WTC11 (cell line): ENCODE data around the gene DPYSL5. TPM values are rescaled to one million over a fixed set of nuclear protein-coding genes. Genes with fewer than 3 reads are reported as not detected.

Source experiments
- ATAC-seq: fragments of 200-7000 bp; cut with Tn5 transposase; 2 replicates; pipeline ENCODE4 v1.10.0; 2021; ENCODE audit warnings: mild to moderate bottlenecking, moderate library complexity
- CTCF ChIA-PET: fragments of 300-600 bp; sonication (Branson Sonifier 250); formaldehyde crosslinking; loops from one replicate; lab custom pipeline; 2021; ENCODE audit warnings: antibody characterized with exemption; lab: Charles Lee
- POLR2A ChIA-PET: fragments of 350-600 bp; sonication (Branson Sonifier 250); formaldehyde crosslinking; loops from one replicate; lab custom pipeline; 2021; ENCODE audit warnings: antibody characterized with exemption; lab: Charles Lee
- DNase-seq: peaks from one replicate; pipeline ENCODE4 v3.0.0; 2021; ENCODE audit warnings: low spot score
- H3K27ac Mint-ChIP-seq: 2 replicates; pipeline ENCODE4 v1.8.0; 2021; ENCODE audit warnings: mixed read lengths
- H3K27me3 Mint-ChIP-seq: 2 replicates; pipeline ENCODE4 v1.8.0; 2021; ENCODE audit warnings: low read depth, mild to moderate bottlenecking, moderate library complexity, mixed read lengths
- H3K36me3 Mint-ChIP-seq: 2 replicates; pipeline ENCODE4 v1.8.0; 2021; ENCODE audit warnings: mixed read lengths
- H3K4me1 Mint-ChIP-seq: 2 replicates; pipeline ENCODE4 v1.8.0; 2022; ENCODE audit warnings: mixed read lengths
- H3K4me3 Mint-ChIP-seq: 2 replicates; pipeline ENCODE4 v1.8.0; 2021; ENCODE audit warnings: mild to moderate bottlenecking, moderate library complexity, mixed read lengths
- H3K9me3 Mint-ChIP-seq: 2 replicates; pipeline ENCODE4 v1.8.0; 2021; ENCODE audit warnings: mixed read lengths
- CBFB ChIP-seq: sonication (generic); formaldehyde crosslinking; IDR thresholded peaks from 2 replicates; pipeline ENCODE4 v1.8.1; 2022; ENCODE audit warnings: mild to moderate bottlenecking, low read depth, missing genetic modification reagents
- FOXP1 ChIP-seq: sonication (generic); formaldehyde crosslinking; IDR thresholded peaks from 2 replicates; pipeline ENCODE4 v1.8.0; 2022; ENCODE audit warnings: missing genetic modification reagents, mild to moderate bottlenecking, moderate library complexity, borderline replicate concordance
- JAZF1 ChIP-seq: fragments of 250-450 bp; sonication (Bioruptor Pico); IDR thresholded peaks from 2 replicates; pipeline ENCODE4 v1.9.0; 2021; ENCODE audit warnings: moderate library complexity, mild to moderate bottlenecking, inconsistent platforms
- KAT7 ChIP-seq: sonication (generic); formaldehyde crosslinking; IDR thresholded peaks from 2 replicates; pipeline ENCODE4 v1.8.1; 2023; ENCODE audit warnings: missing genetic modification reagents, mild to moderate bottlenecking, borderline replicate concordance
- NFE2L1 ChIP-seq: sonication (generic); formaldehyde crosslinking; IDR thresholded peaks from 2 replicates; pipeline ENCODE4 v1.8.1; 2023; ENCODE audit warnings: missing genetic modification reagents
- NR2C2 ChIP-seq: sonication (generic); formaldehyde crosslinking; IDR thresholded peaks from 2 replicates; pipeline ENCODE4 v1.8.0; 2022; ENCODE audit warnings: mild to moderate bottlenecking, missing genetic modification reagents
- NR3C1 ChIP-seq: sonication (generic); formaldehyde crosslinking; conservative IDR thresholded peaks from 2 replicates; pipeline ENCODE4 v1.8.1; 2023; ENCODE audit warnings: low read depth, mild to moderate bottlenecking, missing genetic modification reagents
- RORB ChIP-seq: fragments of 250-450 bp; sonication (Bioruptor Pico); IDR thresholded peaks from 2 replicates; pipeline ENCODE4 v1.9.0; 2021; ENCODE audit warnings: mild to moderate bottlenecking
- ZBTB21 ChIP-seq: sonication (generic); formaldehyde crosslinking; IDR thresholded peaks from 2 replicates; pipeline ENCODE4 v1.8.1; 2023; ENCODE audit warnings: mild to moderate bottlenecking, missing genetic modification reagents, borderline replicate concordance
- ZNF138 ChIP-seq: sonication (generic); formaldehyde crosslinking; conservative IDR thresholded peaks from 2 replicates; pipeline ENCODE4 v1.8.1; 2022; ENCODE audit warnings: mild to moderate bottlenecking, moderate library complexity, missing genetic modification reagents
- ZNF396 ChIP-seq: fragments of 250-450 bp; sonication (Bioruptor Pico); IDR thresholded peaks from 2 replicates; pipeline ENCODE4 v1.8.0; 2021; ENCODE audit warnings: mild to moderate bottlenecking, moderate library complexity, borderline replicate concordance
- total RNA-seq: library from RNA; stranded (reverse); gene quantifications from 3 replicates; pipeline ENCODE4 v1.2.3, GENCODE V29; 2021
- TF ChIP-seq, protein P1 (sequence below): sonication (generic); formaldehyde crosslinking; IDR thresholded peaks from 2 replicates; pipeline ENCODE4 v1.8.1; 2023; ENCODE audit warnings: mild to moderate bottlenecking, missing genetic modification reagents, moderate library complexity
- TF ChIP-seq, protein P2 (sequence below): fragments of 250-450 bp; sonication (Bioruptor Pico); IDR thresholded peaks from 2 replicates; pipeline ENCODE4 v2.1.2; 2022; ENCODE audit warnings: mild to moderate bottlenecking, moderate library complexity
- TF ChIP-seq, protein P3 (sequence below): sonication (generic); formaldehyde crosslinking; IDR thresholded peaks from 2 replicates; pipeline ENCODE4 v1.8.1; 2022; ENCODE audit warnings: missing genetic modification reagents, borderline replicate concordance
- TF ChIP-seq, protein P4 (sequence below): fragments of 250-450 bp; sonication (Bioruptor Pico); IDR thresholded peaks from 2 replicates; pipeline ENCODE4 v1.8.0; 2021; ENCODE audit warnings: mild to moderate bottlenecking
- TF ChIP-seq, protein P5 (sequence below): sonication (generic); formaldehyde crosslinking; IDR thresholded peaks from 2 replicates; pipeline ENCODE4 v1.8.1; 2023; ENCODE audit warnings: mild to moderate bottlenecking, missing genetic modification reagents, borderline replicate concordance
- TF ChIP-seq, protein P6 (sequence below): sonication (generic); formaldehyde crosslinking; IDR thresholded peaks from 2 replicates; pipeline ENCODE4 v1.8.1; 2022; ENCODE audit warnings: low read depth, mild to moderate bottlenecking, moderate library complexity, missing genetic modification reagents, borderline replicate concordance
- TF ChIP-seq, protein P7 (sequence below): sonication (generic); formaldehyde crosslinking; IDR thresholded peaks from 2 replicates; pipeline ENCODE4 v1.8.1; 2022; ENCODE audit warnings: mild to moderate bottlenecking, missing genetic modification reagents, moderate library complexity, borderline replicate concordance
- TF ChIP-seq, protein P8 (sequence below): sonication (generic); formaldehyde crosslinking; IDR thresholded peaks from 2 replicates; pipeline ENCODE4 v1.8.0; 2022; ENCODE audit warnings: mild to moderate bottlenecking, missing genetic modification reagents

Gene DPYSL5
- total RNA-seq, 1 experiment from 2014 or later, result 12.1 TPM

DNA sequence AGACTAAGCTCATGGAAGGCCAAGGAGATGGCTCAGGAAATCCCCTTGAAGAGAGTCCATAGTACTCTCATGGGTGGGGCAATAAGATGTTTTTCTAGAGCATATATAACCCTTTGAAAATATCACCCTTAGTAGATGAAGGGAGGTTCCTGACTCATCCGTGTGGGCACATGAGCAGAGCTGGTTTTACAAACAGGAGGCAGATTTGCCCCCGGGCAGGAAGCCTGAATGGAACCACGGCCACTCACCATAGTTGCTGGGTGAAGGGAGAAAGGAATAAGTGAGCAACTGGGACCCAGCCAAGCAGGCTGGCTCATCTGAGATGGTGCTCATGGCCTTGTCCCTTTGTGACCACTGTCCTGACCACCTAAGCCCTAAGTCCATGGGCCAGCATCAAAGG lies 93.6 kb downstream of the DPYSL5 start:
- CTCF ChIA-PET, result interaction anchor here (0.7 to 11.9 kb wide), 8 partner anchors 15 to 108 kb away, joined by 3 to 315 read pairs (median 26); partner anchors contain the start of gene DPYSL5
- POLR2A ChIA-PET, result no interaction called here
- peaks cover 16% of the 10 kb centered on the region for H3K4me1 Mint-ChIP-seq
- TF ChIP-seq KAT7 (CRISPR knock-in tag) (no peak), JAZF1 (CRISPR knock-in tag) (no peak), ZBTB21 (CRISPR knock-in tag) (no peak), NR2C2 (CRISPR knock-in tag) (no peak), FOXP1 (CRISPR knock-in tag) (no peak), ZNF396 (no peak), NFE2L1 (no peak), NR3C1 (CRISPR knock-in tag) (no peak), CBFB (no peak), ZNF138 (CRISPR knock-in tag) (no peak), RORB (CRISPR knock-in tag) (no peak)
- TF ChIP-seq, protein P1, sequence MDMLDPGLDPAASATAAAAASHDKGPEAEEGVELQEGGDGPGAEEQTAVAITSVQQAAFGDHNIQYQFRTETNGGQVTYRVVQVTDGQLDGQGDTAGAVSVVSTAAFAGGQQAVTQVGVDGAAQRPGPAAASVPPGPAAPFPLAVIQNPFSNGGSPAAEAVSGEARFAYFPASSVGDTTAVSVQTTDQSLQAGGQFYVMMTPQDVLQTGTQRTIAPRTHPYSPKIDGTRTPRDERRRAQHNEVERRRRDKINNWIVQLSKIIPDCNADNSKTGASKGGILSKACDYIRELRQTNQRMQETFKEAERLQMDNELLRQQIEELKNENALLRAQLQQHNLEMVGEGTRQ, result no peak
- TF ChIP-seq, protein P2, sequence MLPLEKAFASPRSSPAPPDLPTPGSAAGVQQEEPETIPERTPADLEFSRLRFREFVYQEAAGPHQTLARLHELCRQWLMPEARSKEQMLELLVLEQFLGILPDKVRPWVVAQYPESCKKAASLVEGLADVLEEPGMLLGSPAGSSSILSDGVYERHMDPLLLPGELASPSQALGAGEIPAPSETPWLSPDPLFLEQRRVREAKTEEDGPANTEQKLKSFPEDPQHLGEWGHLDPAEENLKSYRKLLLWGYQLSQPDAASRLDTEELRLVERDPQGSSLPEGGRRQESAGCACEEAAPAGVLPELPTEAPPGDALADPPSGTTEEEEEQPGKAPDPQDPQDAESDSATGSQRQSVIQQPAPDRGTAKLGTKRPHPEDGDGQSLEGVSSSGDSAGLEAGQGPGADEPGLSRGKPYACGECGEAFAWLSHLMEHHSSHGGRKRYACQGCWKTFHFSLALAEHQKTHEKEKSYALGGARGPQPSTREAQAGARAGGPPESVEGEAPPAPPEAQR (CRISPR knock-in tag), result no peak
- TF ChIP-seq, protein P3, sequence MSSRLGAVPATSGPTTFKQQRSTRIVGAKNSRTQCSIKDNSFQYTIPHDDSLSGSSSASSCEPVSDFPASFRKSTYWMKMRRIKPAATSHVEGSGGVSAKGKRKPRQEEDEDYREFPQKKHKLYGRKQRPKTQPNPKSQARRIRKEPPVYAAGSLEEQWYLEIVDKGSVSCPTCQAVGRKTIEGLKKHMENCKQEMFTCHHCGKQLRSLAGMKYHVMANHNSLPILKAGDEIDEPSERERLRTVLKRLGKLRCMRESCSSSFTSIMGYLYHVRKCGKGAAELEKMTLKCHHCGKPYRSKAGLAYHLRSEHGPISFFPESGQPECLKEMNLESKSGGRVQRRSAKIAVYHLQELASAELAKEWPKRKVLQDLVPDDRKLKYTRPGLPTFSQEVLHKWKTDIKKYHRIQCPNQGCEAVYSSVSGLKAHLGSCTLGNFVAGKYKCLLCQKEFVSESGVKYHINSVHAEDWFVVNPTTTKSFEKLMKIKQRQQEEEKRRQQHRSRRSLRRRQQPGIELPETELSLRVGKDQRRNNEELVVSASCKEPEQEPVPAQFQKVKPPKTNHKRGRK, result no peak
- TF ChIP-seq, protein P4, sequence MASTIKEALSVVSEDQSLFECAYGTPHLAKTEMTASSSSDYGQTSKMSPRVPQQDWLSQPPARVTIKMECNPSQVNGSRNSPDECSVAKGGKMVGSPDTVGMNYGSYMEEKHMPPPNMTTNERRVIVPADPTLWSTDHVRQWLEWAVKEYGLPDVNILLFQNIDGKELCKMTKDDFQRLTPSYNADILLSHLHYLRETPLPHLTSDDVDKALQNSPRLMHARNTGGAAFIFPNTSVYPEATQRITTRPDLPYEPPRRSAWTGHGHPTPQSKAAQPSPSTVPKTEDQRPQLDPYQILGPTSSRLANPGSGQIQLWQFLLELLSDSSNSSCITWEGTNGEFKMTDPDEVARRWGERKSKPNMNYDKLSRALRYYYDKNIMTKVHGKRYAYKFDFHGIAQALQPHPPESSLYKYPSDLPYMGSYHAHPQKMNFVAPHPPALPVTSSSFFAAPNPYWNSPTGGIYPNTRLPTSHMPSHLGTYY, result no peak
- TF ChIP-seq, protein P5, sequence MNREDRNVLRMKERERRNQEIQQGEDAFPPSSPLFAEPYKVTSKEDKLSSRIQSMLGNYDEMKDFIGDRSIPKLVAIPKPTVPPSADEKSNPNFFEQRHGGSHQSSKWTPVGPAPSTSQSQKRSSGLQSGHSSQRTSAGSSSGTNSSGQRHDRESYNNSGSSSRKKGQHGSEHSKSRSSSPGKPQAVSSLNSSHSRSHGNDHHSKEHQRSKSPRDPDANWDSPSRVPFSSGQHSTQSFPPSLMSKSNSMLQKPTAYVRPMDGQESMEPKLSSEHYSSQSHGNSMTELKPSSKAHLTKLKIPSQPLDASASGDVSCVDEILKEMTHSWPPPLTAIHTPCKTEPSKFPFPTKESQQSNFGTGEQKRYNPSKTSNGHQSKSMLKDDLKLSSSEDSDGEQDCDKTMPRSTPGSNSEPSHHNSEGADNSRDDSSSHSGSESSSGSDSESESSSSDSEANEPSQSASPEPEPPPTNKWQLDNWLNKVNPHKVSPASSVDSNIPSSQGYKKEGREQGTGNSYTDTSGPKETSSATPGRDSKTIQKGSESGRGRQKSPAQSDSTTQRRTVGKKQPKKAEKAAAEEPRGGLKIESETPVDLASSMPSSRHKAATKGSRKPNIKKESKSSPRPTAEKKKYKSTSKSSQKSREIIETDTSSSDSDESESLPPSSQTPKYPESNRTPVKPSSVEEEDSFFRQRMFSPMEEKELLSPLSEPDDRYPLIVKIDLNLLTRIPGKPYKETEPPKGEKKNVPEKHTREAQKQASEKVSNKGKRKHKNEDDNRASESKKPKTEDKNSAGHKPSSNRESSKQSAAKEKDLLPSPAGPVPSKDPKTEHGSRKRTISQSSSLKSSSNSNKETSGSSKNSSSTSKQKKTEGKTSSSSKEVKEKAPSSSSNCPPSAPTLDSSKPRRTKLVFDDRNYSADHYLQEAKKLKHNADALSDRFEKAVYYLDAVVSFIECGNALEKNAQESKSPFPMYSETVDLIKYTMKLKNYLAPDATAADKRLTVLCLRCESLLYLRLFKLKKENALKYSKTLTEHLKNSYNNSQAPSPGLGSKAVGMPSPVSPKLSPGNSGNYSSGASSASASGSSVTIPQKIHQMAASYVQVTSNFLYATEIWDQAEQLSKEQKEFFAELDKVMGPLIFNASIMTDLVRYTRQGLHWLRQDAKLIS (CRISPR knock-in tag), result no peak
- TF ChIP-seq, protein P6, sequence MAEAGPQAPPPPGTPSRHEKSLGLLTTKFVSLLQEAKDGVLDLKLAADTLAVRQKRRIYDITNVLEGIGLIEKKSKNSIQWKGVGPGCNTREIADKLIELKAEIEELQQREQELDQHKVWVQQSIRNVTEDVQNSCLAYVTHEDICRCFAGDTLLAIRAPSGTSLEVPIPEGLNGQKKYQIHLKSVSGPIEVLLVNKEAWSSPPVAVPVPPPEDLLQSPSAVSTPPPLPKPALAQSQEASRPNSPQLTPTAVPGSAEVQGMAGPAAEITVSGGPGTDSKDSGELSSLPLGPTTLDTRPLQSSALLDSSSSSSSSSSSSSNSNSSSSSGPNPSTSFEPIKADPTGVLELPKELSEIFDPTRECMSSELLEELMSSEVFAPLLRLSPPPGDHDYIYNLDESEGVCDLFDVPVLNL (CRISPR knock-in tag), result no peak
- TF ChIP-seq, protein P7, sequence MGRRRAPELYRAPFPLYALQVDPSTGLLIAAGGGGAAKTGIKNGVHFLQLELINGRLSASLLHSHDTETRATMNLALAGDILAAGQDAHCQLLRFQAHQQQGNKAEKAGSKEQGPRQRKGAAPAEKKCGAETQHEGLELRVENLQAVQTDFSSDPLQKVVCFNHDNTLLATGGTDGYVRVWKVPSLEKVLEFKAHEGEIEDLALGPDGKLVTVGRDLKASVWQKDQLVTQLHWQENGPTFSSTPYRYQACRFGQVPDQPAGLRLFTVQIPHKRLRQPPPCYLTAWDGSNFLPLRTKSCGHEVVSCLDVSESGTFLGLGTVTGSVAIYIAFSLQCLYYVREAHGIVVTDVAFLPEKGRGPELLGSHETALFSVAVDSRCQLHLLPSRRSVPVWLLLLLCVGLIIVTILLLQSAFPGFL (CRISPR knock-in tag), result no peak
- TF ChIP-seq, protein P8, sequence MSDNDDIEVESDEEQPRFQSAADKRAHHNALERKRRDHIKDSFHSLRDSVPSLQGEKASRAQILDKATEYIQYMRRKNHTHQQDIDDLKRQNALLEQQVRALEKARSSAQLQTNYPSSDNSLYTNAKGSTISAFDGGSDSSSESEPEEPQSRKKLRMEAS (CRISPR knock-in tag), result no peak
- H3K9me3 Mint-ChIP-seq, result no peaks in the 10 kb centered on the region
- no peak overlapping the region for H3K27ac Mint-ChIP-seq
- no peak for ATAC-seq
- DNase-seq, result no peak
- H3K4me3 Mint-ChIP-seq, result no peak overlapping the region
- no peaks in the 10 kb centered on the region for H3K36me3 Mint-ChIP-seq
- H3K27me3 Mint-ChIP-seq, result peaks cover 29% of the 10 kb centered on the region
